HK-2 (cell line): ENCODE results near the gene FAM210A.
"Not testable (repeated sequence)": the region's sequence is repeated elsewhere in the genome, so short reads cannot be mapped to it uniquely, and the experiment has no call there.

Experiments used
- DNase-seq: peaks from one replicate; pipeline ENCODE4 v3.0.0-alpha.2; 2018; ENCODE audit not compliant: unreplicated experiment

FAM210A gene

GRCh38 chr18:13700153-13700552, 26.2 kb downstream of the FAM210A start:
- DNase-seq = no peak

DNA sequence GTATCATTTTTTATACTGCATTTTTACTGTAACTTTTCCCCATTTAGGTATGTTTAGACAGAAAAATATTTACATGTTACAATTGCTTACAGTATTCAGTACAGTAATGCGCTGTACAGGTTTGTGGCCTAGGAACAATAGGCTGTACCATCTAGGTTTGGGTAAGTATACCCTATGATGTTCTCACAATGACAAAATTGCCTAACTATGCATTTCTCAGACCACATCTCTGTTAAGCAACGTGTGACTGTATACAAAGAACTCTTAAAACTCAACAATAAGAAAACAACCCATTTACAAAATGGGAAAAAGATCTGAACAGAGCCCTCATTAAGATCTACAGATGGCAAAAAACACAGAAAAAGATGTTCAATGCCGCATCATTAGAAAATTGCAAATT, 29.4 kb downstream of the FAM210A start:
- DNase-seq = no peak

DNA sequence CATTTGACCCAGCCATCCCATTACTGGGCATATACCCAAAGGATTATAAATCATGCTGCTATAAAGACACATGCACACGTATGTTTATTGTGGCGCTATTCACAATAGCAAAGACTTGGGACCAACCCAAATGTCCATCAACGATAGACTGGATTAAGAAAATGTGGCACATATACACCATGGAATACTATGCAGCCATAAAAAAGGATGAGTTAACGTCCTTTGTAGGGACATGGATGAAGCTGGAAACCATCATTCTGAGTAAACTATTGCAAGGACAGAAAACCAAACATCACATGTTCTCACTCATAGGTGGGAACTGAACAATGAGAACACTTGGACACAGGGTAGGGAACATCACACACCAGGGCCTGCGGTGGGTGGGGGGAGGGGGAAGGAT, 31.0 kb downstream of the FAM210A start:
- DNase-seq = not testable (repeated sequence)

GRCh38 chr18:13690060-13690459, 36.3 kb downstream of the FAM210A start:
- not testable (repeated sequence) for DNase-seq

DNA sequence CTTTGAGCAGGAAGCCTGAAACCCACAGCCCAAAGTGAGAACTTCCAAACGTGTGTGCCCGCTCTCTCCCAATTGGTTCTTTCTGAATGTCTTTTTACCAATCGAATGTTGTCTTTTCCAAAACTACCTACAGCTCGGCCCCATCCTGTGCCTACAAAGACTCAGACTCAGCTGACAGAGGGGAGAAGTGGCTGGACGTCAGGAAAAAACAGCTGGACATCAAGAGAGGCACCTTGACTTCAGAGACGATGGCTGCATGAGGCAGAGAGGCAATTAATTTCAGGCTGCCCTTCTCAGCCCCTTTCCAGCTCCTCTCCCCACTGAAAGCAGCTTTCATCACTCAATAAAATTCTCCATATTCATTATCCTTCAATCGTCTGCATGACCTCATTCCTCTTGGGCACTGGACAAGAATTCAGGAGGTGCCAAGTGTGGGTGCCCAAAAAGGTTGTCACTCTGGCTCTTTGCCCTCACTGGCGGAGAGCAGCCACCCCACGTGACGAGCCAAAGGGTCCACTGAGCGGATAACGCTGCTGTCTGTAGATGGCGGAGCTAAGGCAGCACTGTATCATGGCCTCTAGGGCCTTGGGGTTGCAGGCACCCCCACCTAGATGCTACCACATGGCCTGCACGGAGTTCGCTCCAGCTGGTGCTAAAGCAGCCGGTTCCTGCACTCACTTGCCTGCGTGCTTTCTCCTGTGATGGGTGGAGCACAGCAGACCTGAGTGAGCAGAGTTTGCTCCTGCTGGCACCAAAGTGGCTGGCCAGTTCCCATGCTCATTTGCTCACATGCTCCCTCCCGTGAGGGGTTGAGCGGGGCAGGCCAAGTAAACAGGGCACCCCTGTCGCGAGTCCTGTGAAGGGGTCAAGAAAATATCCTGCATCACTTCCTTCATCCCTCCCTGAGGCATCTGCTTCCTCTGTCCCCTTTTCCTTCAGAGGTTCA, 37.9 kb downstream of the FAM210A start:
- DNase-seq = no peak

GRCh38 chr18:13684546-13684945, 41.8 kb downstream of the FAM210A start:
- DNase-seq = no peak

- no peak for DNase-seq
Observed at GRCh38 chr18:13681701-13682100, 44.7 kb downstream of the FAM210A start.

DNA sequence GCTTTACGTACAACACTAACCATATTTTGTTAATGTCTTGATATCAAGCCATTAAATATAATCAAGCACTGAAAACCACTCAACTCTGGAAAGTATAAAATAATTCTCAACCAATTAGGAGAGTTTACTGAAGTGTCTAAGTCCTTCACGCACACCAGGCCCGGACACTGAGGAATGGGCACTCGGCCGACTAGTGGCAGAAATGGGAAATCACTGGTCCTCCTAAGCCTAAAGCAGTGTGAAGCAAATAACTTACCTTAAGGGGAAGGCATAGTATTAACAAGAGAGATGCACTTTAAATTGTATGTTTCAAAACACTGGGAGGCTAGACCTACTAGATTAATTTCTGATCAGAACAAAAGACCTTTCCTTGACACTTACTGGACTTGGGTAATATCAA, 45.7 kb downstream of the FAM210A start:
- no peak for DNase-seq

GRCh38 chr18:13677350-13677749, 49.0 kb downstream of the FAM210A start:
- DNase-seq = not testable (repeated sequence)

DNA sequence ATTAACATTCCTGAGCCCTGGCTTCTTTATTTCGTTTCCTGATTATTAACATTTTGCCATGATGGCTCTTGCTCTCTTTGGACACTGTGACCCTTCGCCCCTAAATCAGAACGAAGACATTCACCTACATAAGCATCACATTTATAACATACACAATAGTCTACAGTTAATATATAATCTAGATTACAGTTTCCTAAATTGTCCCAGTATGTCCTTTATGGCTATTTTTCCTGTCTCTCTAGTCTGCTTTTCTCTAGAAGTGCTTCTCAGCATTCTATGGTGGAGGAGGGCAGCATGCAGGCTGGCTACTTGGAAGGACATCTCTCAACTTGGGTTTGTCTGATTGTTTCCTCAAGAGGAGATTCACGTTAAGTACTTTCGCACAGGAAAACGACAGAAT, 49.9 kb downstream of the FAM210A start:
- DNase-seq = no peak

- DNase-seq = no peak
Observed at GRCh38 chr18:13672657-13673056, 53.7 kb downstream of the FAM210A start.

- no peak for DNase-seq
Observed at GRCh38 chr18:13661779-13662256, 64.5 kb downstream of the FAM210A start.

DNA sequence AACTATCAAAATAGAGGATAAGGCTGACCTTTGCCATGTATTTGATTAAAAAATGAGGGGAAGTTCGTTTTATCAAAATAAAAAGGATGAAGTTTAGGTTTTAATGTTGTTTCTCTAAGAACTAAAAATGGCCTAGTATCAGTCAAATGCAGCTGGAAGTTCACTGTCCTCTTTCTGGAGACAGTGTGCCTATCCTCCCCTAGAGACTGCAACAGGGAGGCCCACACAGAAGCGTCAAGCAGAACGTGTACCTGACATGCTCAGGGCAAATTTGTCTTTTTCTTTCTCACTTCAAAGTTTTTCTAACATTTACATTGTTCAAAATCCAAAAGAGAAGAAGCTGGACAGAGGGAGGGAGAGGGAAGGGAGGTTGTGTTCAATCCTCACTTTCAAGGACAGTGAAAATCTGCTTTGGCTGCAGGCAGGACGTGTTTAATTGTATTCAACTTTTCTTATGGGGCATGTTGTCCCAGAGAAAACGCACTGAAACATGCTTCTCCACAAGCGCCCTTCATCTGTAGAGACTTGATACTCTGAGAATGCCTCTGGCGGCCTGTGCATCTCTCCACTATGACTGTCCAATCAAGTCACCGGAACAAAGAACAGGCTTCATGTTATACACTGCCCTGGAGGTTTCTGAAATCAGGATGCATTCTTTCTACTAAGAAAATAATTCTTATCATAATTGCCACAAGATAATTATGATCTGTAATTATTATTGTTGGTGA, 65.1 kb downstream of the FAM210A start:
- DNase-seq = no peak

DNA sequence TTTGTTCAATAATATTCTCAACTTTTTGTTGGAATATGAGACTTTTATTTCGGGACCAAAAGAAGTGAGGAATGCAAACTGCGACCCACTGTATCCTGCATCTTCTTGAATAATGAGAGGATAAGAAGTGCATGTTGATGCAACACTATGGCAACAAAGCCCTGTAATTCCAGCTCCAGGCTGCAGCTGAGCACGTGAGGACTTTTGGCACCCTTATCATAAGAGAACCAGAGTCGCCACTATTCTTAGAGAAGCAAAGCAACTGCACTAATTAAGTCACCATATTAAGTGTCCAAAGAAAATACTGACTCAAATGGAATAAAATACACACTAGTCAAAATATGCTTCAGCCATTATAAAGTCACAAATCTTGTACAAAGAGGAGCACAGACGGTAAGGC, 65.8 kb downstream of the FAM210A start:
- DNase-seq = no peak

DNA sequence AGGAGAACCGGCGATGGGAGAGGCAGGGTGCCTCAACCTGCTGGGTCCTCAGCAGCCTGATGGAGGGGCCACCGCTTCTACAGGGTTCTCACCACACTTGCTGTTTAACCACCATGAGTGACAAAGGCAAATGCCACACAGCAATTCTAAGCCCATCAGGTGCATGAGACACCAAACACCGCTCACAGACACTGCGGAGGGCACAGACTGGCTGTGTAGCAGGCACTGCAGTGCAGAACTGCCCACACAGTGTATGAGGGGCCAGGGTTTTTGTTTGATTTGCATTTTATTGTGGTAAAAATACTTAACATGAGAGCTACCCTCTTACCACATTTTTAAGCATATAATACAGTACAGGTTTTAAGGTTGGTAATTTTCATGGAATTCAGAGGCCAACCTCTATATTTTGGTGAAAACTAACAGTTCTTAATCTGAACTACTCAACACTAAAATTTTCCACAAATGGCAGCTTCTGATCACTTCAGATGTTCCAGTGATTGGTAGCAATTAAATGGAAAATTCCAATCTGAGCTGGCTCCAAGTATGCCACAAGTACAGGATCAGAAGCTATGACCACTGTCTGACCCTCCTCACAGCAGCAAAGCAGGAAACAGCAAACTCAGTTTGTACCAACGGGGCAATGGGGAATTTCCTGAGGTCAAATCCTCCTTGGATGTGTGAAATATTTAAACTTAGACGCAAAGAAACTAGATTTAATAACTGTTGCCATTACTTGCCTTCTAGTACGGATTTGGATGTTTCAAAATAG, 67.7 kb downstream of the FAM210A start:
- DNase-seq = no peak

- no peak for DNase-seq
Observed at GRCh38 chr18:13657974-13658373, 68.4 kb downstream of the FAM210A start.

- no peak for DNase-seq
Observed at GRCh38 chr18:13653746-13654433, 72.5 kb downstream of the FAM210A start.

DNA sequence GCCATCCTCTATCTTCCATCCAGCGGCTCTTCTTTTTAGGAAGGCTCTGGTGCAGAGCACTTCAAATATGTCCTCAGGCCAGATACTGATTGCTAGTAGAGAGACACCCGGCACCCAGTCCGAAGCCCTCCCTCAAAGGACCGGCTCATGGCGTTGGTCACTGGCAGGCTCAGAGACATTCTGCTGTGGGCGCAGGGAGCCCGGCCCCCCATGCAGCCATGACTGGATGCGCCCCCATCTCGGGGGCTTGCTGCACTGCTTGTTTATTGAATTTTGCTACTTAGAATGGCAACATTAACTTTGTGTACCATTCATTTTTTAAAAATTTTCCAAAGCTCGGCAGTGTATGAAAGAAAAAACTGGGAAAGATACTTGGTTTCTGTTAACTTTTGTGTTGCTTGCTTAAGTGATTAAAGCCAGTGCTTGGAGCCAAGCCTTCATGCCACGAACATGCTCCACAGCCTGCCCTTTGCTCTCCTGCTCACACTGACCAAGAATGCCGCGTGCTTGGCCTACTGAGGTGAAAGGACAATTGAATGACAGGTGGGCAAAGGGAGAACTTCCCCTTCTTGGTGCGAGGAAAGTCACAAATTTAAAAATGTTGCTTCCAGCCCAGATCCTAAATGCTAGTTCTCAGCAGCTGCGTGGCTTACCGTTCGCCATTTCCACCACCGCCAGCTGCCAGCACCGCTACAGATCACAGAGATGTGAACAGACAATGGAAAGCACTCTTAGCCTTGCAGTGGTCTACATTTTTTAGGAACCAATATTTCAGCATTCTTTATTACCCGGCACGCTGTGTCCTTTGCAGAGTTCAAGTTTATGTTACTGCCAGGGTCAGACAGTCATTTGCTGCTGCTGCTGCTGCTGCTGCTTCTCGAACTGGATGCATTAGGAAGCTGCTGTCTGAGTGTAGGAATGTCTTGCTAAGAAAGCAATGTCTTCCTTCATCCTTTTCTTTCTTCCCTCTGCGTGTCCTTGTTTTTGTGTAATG, 76.7 kb downstream of the FAM210A start:
- no peak for DNase-seq

GRCh38 chr18:13647761-13648160, 78.6 kb downstream of the FAM210A start:
- DNase-seq = no peak

DNA sequence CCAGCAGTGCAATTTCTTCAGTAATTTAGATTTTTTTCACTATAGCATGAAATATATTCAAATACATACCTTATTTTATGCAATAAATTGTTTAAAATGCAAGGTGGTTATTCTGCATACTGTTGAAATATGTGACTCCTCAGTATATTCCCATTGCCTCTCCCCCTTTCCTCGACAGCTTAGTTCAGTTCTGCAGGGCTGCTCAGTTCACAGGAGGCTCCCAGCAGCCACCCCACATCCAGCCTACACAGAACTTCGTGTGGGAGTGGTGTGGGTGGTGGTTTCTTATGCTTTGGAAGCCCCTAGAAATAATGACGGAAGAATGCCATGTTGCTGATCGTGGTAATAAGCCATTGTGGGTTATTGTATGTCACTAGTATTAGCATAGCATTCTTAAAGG, 79.7 kb downstream of the FAM210A start:
- no peak for DNase-seq
